ENCODE results near the gene MRFAP1L1.

DNA sequence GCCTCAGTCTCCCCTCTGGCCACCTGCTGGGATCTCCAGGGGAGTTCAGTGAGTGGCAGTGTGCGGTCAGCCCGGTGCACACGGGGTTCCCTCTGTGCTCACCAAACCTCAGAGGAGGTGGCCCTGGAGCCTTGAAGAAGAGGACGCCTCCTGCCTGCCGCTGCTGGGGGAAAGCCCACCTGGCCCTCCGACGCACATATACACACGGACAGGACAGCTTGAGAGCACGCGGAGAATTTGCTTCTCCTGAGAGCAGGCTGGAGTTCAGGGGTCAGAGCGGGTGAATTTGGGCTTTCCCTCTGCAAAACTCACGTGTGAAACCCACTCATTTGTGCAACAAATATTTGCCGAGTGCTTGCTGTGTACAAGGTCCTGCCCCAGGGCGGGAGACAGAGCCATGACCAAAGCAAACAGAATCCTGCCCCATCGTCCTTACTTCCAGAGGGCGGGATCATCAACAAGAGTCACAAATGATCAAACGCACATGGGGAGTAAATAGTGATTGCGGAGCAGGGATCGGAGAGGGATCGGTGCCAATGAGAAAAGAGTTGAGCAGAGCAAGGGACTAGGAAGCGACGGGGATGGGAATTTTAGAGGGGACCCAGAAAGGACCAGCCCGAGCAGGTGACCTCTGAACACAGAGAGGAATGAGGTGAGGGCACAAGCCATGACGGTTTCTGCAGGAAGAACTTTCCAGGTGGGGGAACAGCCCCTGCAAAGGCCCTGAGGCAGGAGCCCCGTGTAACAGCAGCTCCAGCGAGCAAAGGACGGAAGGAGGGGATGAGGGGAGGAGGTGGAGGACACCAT, 23.9 kb upstream of the MRFAP1L1 start:
- TF ChIP-seq, protein P1, sequence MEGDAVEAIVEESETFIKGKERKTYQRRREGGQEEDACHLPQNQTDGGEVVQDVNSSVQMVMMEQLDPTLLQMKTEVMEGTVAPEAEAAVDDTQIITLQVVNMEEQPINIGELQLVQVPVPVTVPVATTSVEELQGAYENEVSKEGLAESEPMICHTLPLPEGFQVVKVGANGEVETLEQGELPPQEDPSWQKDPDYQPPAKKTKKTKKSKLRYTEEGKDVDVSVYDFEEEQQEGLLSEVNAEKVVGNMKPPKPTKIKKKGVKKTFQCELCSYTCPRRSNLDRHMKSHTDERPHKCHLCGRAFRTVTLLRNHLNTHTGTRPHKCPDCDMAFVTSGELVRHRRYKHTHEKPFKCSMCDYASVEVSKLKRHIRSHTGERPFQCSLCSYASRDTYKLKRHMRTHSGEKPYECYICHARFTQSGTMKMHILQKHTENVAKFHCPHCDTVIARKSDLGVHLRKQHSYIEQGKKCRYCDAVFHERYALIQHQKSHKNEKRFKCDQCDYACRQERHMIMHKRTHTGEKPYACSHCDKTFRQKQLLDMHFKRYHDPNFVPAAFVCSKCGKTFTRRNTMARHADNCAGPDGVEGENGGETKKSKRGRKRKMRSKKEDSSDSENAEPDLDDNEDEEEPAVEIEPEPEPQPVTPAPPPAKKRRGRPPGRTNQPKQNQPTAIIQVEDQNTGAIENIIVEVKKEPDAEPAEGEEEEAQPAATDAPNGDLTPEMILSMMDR (IDR thresholded peaks at IDR 0.05; ENCODE audit: low read length): no peak
- TF ChIP-seq EZH2 (IDR thresholded peaks at IDR 0.05; ENCODE audit: borderline replicate concordance, low read length): no peak

Data from OCI-LY1 (cell line).